H7 (cell line): ENCODE data around the gene SCN9A. TPM values are rescaled to one million over a fixed set of nuclear protein-coding genes. Genes with fewer than 3 reads are reported as not detected.

Experiments
- total RNA-seq: library from RNA; depleted of rRNA; stranded (reverse); fragments of >200 nt; shearing (Covaris generic); gene quantifications from 2 replicates; pipeline ENCODE4 v1.2.3, GENCODE V29; 2014; rRNA removed

The SCN9A gene
- total RNA-seq, 1 experiment from 2014 or later = 0.90 TPM

Other genes with a start within 250 kb of the SCN9A start
- gene SCN1A, start 247.9 kb downstream of the SCN9A start, total RNA-seq = 0.07 and 0.10 TPM in 2 replicates
- 0.07 TPM in 1 of 2 replicates, not detected in the other for gene SCN7A, start 118.3 kb upstream of the SCN9A start, total RNA-seq